ENCODE data around the gene GPR152. TPM values are rescaled to one million over a fixed set of nuclear protein-coding genes. Genes with fewer than 3 reads are reported as not detected.

GPR152 gene
- total RNA-seq, 1 donor from 2014 or later: not detected

- intact Hi-C loops (cut with DNase I): no loop called here
- no peak for ATAC-seq
- no peak for DNase-seq (ENCODE audit: missing footprints)
Observed at GRCh38 chr11:67448220-67448609, 4.3 kb downstream of the GPR152 start.

- no peak for ATAC-seq
- intact Hi-C loops (cut with DNase I): no loop called here
Observed at GRCh38 chr11:67445515-67445914, 7.0 kb downstream of the GPR152 start.

GRCh38 chr11:67442504-67443404 is 9.8 kb downstream of the GPR152 start:
- ATAC-seq (no peak), DNase-seq (ENCODE audit: missing footprints) (no peak)
- intact Hi-C loops (cut with DNase I): loop anchor here (2.0 kb wide), 1 partner anchor 26 kb away; the partner anchor contains the start of gene TMEM134

More at GRCh38 chr11:67445515-67445914, 7.0 kb downstream of the GPR152 start:
- no peak for DNase-seq (ENCODE audit: missing footprints)

- DNase-seq (ENCODE audit: missing footprints): peak; percentile 52
- intact Hi-C loops (cut with DNase I): loop anchor here (2.0 kb wide), 1 partner anchor 27 kb away; the partner anchor contains the start of gene TMEM134
- no peak for ATAC-seq
Observed at GRCh38 chr11:67441731-67442351, 10.7 kb downstream of the GPR152 start.

GRCh38 chr11:67441098-67441563 is 11.4 kb downstream of the GPR152 start:
- intact Hi-C loops (cut with DNase I): no loop called here
- ATAC-seq: no peak
- peak; percentile 43 for DNase-seq (ENCODE audit: missing footprints)

- DNase-seq (ENCODE audit: missing footprints) (no peak), ATAC-seq (no peak)
- intact Hi-C loops (cut with DNase I): no loop called here
Observed at GRCh38 chr11:67440229-67441097, 12.1 kb downstream of the GPR152 start.

- DNase-seq (ENCODE audit: missing footprints) (no peak), ATAC-seq (no peak)
- intact Hi-C loops (cut with DNase I): no loop called here
Observed at GRCh38 chr11:67439321-67440228, 13.0 kb downstream of the GPR152 start.

GRCh38 chr11:67438158-67438902 is 14.2 kb downstream of the GPR152 start:
- intact Hi-C loops (cut with DNase I): no loop called here
- DNase-seq (ENCODE audit: missing footprints) (no peak), ATAC-seq (no peak)

GRCh38 chr11:67437809-67438157 is 14.7 kb downstream of the GPR152 start:
- DNase-seq (ENCODE audit: missing footprints) (no peak), ATAC-seq (no peak)
- intact Hi-C loops (cut with DNase I): no loop called here

GRCh38 chr11:67437082-67437808 is 15.3 kb downstream of the GPR152 start, which contains the start of gene PTPRCAP:
Gene PTPRCAP, minus strand, starts transcription at chr11:67437682. Its CDS starts 63 bp downstream, at chr11:67437619.
- ATAC-seq (no peak), DNase-seq (ENCODE audit: missing footprints) (no peak)
- intact Hi-C loops (cut with DNase I): no loop called here

GRCh38 chr11:67436459-67437081 is 16.0 kb downstream of the GPR152 start:
- DNase-seq (ENCODE audit: missing footprints): no peak
- no peak for ATAC-seq
- intact Hi-C loops (cut with DNase I): no loop called here

- DNase-seq (ENCODE audit: missing footprints) (no peak), ATAC-seq (no peak)
- intact Hi-C loops (cut with DNase I): no loop called here
Observed at GRCh38 chr11:67435727-67436458, 16.6 kb downstream of the GPR152 start.

GRCh38 chr11:67435031-67435726 is 17.4 kb downstream of the GPR152 start:
- intact Hi-C loops (cut with DNase I): no loop called here
- DNase-seq (ENCODE audit: missing footprints) (no peak), ATAC-seq (no peak)

- intact Hi-C loops (cut with DNase I): no loop called here
- DNase-seq (ENCODE audit: missing footprints) (no peak), ATAC-seq (no peak)
Observed at GRCh38 chr11:67434395-67434881, 18.1 kb downstream of the GPR152 start.

Measured in Right ventricle myocardium inferior (tissue), 1 donor.